Activated CD4-positive, alpha-beta T cell treated with anti-CD3 and anti-CD28 coated beads, Interleukin-2, amount 10 ng/mL, durations not matched to agents 24 days and 14 days (primary cell): ENCODE measurements around the gene HYAL3. TPM values are rescaled to one million over a fixed set of nuclear protein-coding genes. Genes with fewer than 3 reads are reported as not detected.
"Not testable (repeated sequence)": the region's sequence is repeated elsewhere in the genome, so short reads cannot be mapped to it uniquely, and the experiment has no call there.

Experiments
- DNase-seq: peaks from one replicate; pipeline ENCODE4 v3.0.0; 2022
- H3K27ac Mint-ChIP-seq: one replicate; pipeline ENCODE4 v1.8.0; 2022; ENCODE audit warnings: mild to moderate bottlenecking, mixed read lengths
- H3K27me3 Mint-ChIP-seq: one replicate; pipeline ENCODE4 v1.8.0; 2022; ENCODE audit warnings: mixed read lengths
- H3K36me3 Mint-ChIP-seq: one replicate; pipeline ENCODE4 v1.8.0; 2022; ENCODE audit warnings: low read depth, mild to moderate bottlenecking, mixed read lengths
- H3K4me1 Mint-ChIP-seq: one replicate; pipeline ENCODE4 v1.8.0; 2021; ENCODE audit warnings: mixed read lengths
- H3K4me3 Mint-ChIP-seq: one replicate; pipeline ENCODE4 v1.8.0; 2022; ENCODE audit warnings: mild to moderate bottlenecking, moderate library complexity, mixed read lengths
- H3K9me3 Mint-ChIP-seq: one replicate; pipeline ENCODE4 v1.8.0; 2021; ENCODE audit warnings: mixed read lengths
- intact Hi-C: fragments of 100-400 bp; cut with micrococcal nuclease; formaldehyde crosslinking; loops from one replicate; pipeline ENCODE4 v1.15.1; 2023
- total RNA-seq: library from RNA; stranded (reverse); gene quantifications from 2 replicates; pipeline ENCODE4 v1.2.3, GENCODE V29; 2022

The HYAL3 gene
- total RNA-seq, 1 donor from 2014 or later, result 7.3 TPM

GRCh38 chr3:50272538-50272910 lies 26.7 kb downstream of the HYAL3 start:
- Mint-ChIP-seq H3K4me1 (peaks cover 28% of the 10 kb centered on the region), H3K27me3 (peaks cover 39% of the 10 kb centered on the region)
- H3K4me3 Mint-ChIP-seq, H3K36me3 Mint-ChIP-seq, H3K27ac Mint-ChIP-seq, DNase-seq, H3K9me3 Mint-ChIP-seq: not testable (repeated sequence)
- intact Hi-C loops, result loop anchor here (1.0 kb wide), 1 partner anchor 12 kb away; no protein-coding TSS in a partner anchor

GRCh38 chr3:50271314-50271936 lies 27.8 kb downstream of the HYAL3 start:
- DNase-seq, result no peak
- Mint-ChIP-seq H3K36me3 (no peaks in the 10 kb centered on the region), H3K27me3 (peaks cover 46% of the 10 kb centered on the region), H3K4me1 (peaks cover 28% of the 10 kb centered on the region), H3K9me3 (no peaks in the 10 kb centered on the region), H3K4me3 (no peak overlapping the region), H3K27ac (no peak overlapping the region)
- intact Hi-C loops, result loop anchor here (1.0 kb wide), 1 partner anchor 29 kb away; no protein-coding TSS in a partner anchor

- Mint-ChIP-seq H3K27me3 (peaks cover 44% of the 10 kb centered on the region), H3K9me3 (no peaks in the 10 kb centered on the region), H3K36me3 (no peaks in the 10 kb centered on the region), H3K4me3 (no peak overlapping the region), H3K27ac (no peak overlapping the region), H3K4me1 (peaks cover 23% of the 10 kb centered on the region)
- no peak for DNase-seq
- intact Hi-C loops, result loop anchor here (1.0 kb wide), 1 partner anchor 28 kb away; no protein-coding TSS in a partner anchor
These were observed 28.6 kb downstream of the HYAL3 start for GRCh38 chr3:50270422-50271224.

- no peak for DNase-seq
- Mint-ChIP-seq H3K27ac (no peak overlapping the region), H3K27me3 (peaks cover 40% of the 10 kb centered on the region), H3K4me1 (peaks cover 20% of the 10 kb centered on the region), H3K9me3 (no peaks in the 10 kb centered on the region), H3K36me3 (no peaks in the 10 kb centered on the region), H3K4me3 (no peak overlapping the region)
- intact Hi-C loops, result no loop called here
These were observed 29.2 kb downstream of the HYAL3 start for GRCh38 chr3:50269977-50270413.

- Mint-ChIP-seq H3K4me1 (peaks cover 17% of the 10 kb centered on the region), H3K9me3 (no peaks in the 10 kb centered on the region), H3K27ac (no peak overlapping the region), H3K4me3 (no peak overlapping the region), H3K36me3 (no peaks in the 10 kb centered on the region), H3K27me3 (peaks cover 36% of the 10 kb centered on the region)
- intact Hi-C loops, result no loop called here
- no peak for DNase-seq
These were observed 29.7 kb downstream of the HYAL3 start for GRCh38 chr3:50269460-50269859.

- H3K27me3 Mint-ChIP-seq, result peaks cover 31% of the 10 kb centered on the region
- H3K4me1 Mint-ChIP-seq, result peaks cover 13% of the 10 kb centered on the region
- no peaks in the 10 kb centered on the region for H3K36me3 Mint-ChIP-seq
These were observed 30.3 kb downstream of the HYAL3 start, which contains the start of gene SEMA3B for GRCh38 chr3:50268703-50269451. TSS of gene SEMA3B (plus strand) at chr3:50269147. CDS start at chr3:50269241, 94 bp downstream.

DNA sequence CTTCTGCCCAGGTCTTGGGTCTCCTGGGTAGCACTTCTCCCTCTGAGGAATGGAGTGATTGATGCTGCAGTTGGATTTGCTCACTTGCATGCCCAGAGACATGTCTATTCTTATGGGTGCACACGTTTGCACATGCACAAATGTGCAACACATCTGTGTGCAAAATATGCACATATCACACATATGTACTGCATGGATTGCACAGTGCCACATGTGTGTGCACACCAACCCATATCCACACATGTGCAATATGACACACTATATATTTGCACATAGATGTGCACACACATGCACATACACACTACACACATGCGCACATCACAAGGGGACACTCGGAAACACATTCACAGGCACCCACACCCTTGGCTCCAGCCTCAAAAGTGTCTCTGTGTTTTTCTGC lies 30.9 kb downstream of the HYAL3 start:
- H3K27ac Mint-ChIP-seq, result no peak overlapping the region
- no peak for DNase-seq
- intact Hi-C loops, result no loop called here
- H3K9me3 Mint-ChIP-seq, result no peaks in the 10 kb centered on the region
- H3K36me3 Mint-ChIP-seq, result no peaks in the 10 kb centered on the region
- H3K4me3 Mint-ChIP-seq, result no peak overlapping the region
- peaks cover 12% of the 10 kb centered on the region for H3K4me1 Mint-ChIP-seq
- H3K27me3 Mint-ChIP-seq, result peaks cover 30% of the 10 kb centered on the region

More at GRCh38 chr3:50268703-50269451, 30.3 kb downstream of the HYAL3 start, which contains the start of gene SEMA3B:
- H3K27ac Mint-ChIP-seq, result no peak within 1 kb of the TSS
- no peak for DNase-seq
- intact Hi-C loops, result no loop called here
- H3K4me3 Mint-ChIP-seq, result no peak within 1 kb of the TSS
- no peaks in the 10 kb centered on the region for H3K9me3 Mint-ChIP-seq

- no peak for DNase-seq
- Mint-ChIP-seq H3K4me3 (no peak overlapping the region), H3K4me1 (peaks cover 6% of the 10 kb centered on the region), H3K9me3 (no peaks in the 10 kb centered on the region), H3K27ac (no peak overlapping the region), H3K27me3 (peaks cover 26% of the 10 kb centered on the region), H3K36me3 (no peaks in the 10 kb centered on the region)
- intact Hi-C loops, result no loop called here
These were observed 31.8 kb downstream of the HYAL3 start for GRCh38 chr3:50267280-50267913.

GRCh38 chr3:50266836-50267235 lies 32.4 kb downstream of the HYAL3 start:
- H3K9me3 Mint-ChIP-seq, result no peaks in the 10 kb centered on the region
- H3K4me3 Mint-ChIP-seq, result no peak overlapping the region
- peaks cover 26% of the 10 kb centered on the region for H3K27me3 Mint-ChIP-seq
- H3K4me1 Mint-ChIP-seq, result peaks cover 5% of the 10 kb centered on the region
- no peak overlapping the region for H3K27ac Mint-ChIP-seq
- intact Hi-C loops, result no loop called here
- no peak for DNase-seq
- H3K36me3 Mint-ChIP-seq, result no peaks in the 10 kb centered on the region

DNA sequence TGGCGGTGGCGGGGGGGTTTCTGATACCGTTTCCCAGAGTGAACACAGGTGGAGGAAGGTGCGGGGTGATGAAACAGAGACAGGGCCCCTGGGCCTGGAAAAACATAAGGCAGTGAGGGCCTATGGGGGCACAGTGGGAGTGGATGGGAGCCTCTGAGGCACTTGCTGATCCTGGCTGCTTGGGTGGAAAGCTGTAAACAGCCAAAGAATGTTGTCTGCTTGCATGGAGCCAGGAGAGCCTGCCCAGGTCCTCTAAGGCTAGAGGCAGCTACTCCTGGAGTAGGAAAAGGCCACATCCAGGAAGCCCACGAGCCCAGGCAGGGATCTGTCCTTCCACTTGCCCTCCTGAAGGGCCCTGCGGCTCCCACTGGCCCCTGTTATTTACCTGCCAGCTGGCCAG lies 33.2 kb downstream of the HYAL3 start:
- Mint-ChIP-seq H3K4me1 (no peaks in the 10 kb centered on the region), H3K36me3 (no peaks in the 10 kb centered on the region), H3K4me3 (no peak overlapping the region), H3K27ac (no peak overlapping the region), H3K27me3 (peaks cover 26% of the 10 kb centered on the region), H3K9me3 (no peaks in the 10 kb centered on the region)
- no peak for DNase-seq
- intact Hi-C loops, result no loop called here

- Mint-ChIP-seq H3K27ac (no peak overlapping the region), H3K9me3 (no peaks in the 10 kb centered on the region), H3K4me3 (no peak overlapping the region), H3K4me1 (no peaks in the 10 kb centered on the region), H3K27me3 (peaks cover 26% of the 10 kb centered on the region), H3K36me3 (no peaks in the 10 kb centered on the region)
- no peak for DNase-seq
- intact Hi-C loops, result no loop called here
These were observed 33.6 kb downstream of the HYAL3 start for GRCh38 chr3:50265571-50265970.

- no peaks in the 10 kb centered on the region for H3K9me3 Mint-ChIP-seq
- no peak overlapping the region for H3K27ac Mint-ChIP-seq
- H3K27me3 Mint-ChIP-seq, result peaks cover 26% of the 10 kb centered on the region
- DNase-seq, result no peak
- intact Hi-C loops, result no loop called here
- no peak overlapping the region for H3K4me3 Mint-ChIP-seq
- H3K36me3 Mint-ChIP-seq, result no peaks in the 10 kb centered on the region
- no peaks in the 10 kb centered on the region for H3K4me1 Mint-ChIP-seq
These were observed 34.2 kb downstream of the HYAL3 start for GRCh38 chr3:50264964-50265485.

GRCh38 chr3:50264383-50264963 lies 34.7 kb downstream of the HYAL3 start:
- no peaks in the 10 kb centered on the region for H3K9me3 Mint-ChIP-seq
- no peak for DNase-seq
- H3K36me3 Mint-ChIP-seq, result no peaks in the 10 kb centered on the region
- intact Hi-C loops, result no loop called here
- no peak overlapping the region for H3K27ac Mint-ChIP-seq
- peaks cover 3% of the 10 kb centered on the region for H3K4me1 Mint-ChIP-seq
- H3K4me3 Mint-ChIP-seq, result no peak overlapping the region
- H3K27me3 Mint-ChIP-seq, result peaks cover 26% of the 10 kb centered on the region
